PFSK-1 (cell line): ENCODE measurements around the gene FMR1NB.

Experiments used
- FOXP2 ChIP-seq: optimal IDR thresholded peaks from 2 replicates; pipeline ENCODE3; 2011; ENCODE audit warnings: borderline replicate concordance, control low read depth, inconsistent platforms; ENCODE audit not compliant: insufficient read depth; ENCODE audit errors: extremely low read length, extremely low read depth
- POLR2AphosphoS5 ChIP-seq: IDR thresholded peaks from 2 replicates; pipeline ENCODE4 v1.6.1; 2012; ENCODE audit warnings: low read depth, mild to moderate bottlenecking, control low read depth, low read length, moderate library complexity
- SIN3A ChIP-seq: IDR thresholded peaks from 2 replicates; pipeline ENCODE4 v1.6.1; 2012; ENCODE audit warnings: mild to moderate bottlenecking, low read length, moderate library complexity, borderline replicate concordance; ENCODE audit not compliant: insufficient read depth
- TAF1 ChIP-seq: IDR thresholded peaks from 2 replicates; pipeline ENCODE4 v1.6.1; 2012; ENCODE audit warnings: low read length, control low read depth, borderline replicate concordance; ENCODE audit not compliant: insufficient read depth
- TF ChIP-seq, protein P1 (sequence below), 2 experiments: IDR thresholded peaks; 2 replicates each; pipeline versions ENCODE4 v1.6.1 to v1.8.0; 2011 to 2012; ENCODE audit warnings: low read depth in 2 of 2, low read length in 2 of 2, control low read depth in 1 of 2, inconsistent platforms in 1 of 2, mild to moderate bottlenecking in 1 of 2, moderate library complexity in 1 of 2; ENCODE audit not compliant: insufficient read depth in 1 of 2

The FMR1NB gene

DNA sequence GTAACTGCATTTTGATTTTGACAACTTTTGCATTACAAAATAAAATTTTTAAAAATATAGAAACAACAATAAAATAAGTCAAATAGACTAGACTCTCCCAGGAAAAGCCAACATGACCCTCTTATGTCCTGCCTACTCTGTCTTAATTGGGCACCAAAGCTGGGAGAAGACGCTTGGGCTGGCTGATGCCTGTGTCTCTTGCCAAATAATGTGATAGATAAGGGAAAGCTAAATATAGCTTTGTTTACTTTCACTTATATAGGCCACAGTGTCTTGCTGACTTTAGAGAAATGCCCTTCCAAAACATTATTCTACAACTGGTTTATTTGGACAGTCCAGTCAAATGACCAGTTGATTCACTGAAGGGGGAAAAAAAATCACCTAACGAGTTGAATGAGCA is 54.2 kb downstream of the FMR1NB start:
- TF ChIP-seq POLR2AphosphoS5 = no peak
- TF ChIP-seq FOXP2 = no peak

DNA sequence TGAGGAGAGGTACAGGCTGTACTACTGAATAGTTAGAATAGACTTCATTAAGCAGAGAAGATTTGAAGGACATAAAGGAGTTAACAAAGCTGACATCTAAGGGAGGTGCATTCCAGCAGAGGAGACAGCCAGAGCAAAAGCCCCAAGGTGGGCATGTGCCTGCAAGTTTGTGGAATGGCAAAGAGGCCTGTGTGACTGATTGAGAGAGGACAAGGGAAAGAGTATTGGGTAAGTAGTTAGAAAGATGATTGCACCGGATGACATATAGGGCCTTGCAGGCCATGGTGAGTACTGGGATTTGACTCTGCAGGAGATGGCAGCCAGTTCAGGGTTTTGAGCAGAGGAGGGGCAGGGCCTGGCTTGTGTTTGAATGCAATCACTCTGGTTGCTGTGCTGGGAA is 55.9 kb downstream of the FMR1NB start:
- TF ChIP-seq POLR2AphosphoS5 (no peak), FOXP2 (no peak), TAF1 (no peak), SIN3A (no peak)
- TF ChIP-seq, protein P1, sequence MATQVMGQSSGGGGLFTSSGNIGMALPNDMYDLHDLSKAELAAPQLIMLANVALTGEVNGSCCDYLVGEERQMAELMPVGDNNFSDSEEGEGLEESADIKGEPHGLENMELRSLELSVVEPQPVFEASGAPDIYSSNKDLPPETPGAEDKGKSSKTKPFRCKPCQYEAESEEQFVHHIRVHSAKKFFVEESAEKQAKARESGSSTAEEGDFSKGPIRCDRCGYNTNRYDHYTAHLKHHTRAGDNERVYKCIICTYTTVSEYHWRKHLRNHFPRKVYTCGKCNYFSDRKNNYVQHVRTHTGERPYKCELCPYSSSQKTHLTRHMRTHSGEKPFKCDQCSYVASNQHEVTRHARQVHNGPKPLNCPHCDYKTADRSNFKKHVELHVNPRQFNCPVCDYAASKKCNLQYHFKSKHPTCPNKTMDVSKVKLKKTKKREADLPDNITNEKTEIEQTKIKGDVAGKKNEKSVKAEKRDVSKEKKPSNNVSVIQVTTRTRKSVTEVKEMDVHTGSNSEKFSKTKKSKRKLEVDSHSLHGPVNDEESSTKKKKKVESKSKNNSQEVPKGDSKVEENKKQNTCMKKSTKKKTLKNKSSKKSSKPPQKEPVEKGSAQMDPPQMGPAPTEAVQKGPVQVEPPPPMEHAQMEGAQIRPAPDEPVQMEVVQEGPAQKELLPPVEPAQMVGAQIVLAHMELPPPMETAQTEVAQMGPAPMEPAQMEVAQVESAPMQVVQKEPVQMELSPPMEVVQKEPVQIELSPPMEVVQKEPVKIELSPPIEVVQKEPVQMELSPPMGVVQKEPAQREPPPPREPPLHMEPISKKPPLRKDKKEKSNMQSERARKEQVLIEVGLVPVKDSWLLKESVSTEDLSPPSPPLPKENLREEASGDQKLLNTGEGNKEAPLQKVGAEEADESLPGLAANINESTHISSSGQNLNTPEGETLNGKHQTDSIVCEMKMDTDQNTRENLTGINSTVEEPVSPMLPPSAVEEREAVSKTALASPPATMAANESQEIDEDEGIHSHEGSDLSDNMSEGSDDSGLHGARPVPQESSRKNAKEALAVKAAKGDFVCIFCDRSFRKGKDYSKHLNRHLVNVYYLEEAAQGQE (IDR thresholded peaks at IDR 0.05; ENCODE audit: insufficient read depth in 1 of 2, low read depth in 2 of 2, low read length in 2 of 2) = no peak

DNA sequence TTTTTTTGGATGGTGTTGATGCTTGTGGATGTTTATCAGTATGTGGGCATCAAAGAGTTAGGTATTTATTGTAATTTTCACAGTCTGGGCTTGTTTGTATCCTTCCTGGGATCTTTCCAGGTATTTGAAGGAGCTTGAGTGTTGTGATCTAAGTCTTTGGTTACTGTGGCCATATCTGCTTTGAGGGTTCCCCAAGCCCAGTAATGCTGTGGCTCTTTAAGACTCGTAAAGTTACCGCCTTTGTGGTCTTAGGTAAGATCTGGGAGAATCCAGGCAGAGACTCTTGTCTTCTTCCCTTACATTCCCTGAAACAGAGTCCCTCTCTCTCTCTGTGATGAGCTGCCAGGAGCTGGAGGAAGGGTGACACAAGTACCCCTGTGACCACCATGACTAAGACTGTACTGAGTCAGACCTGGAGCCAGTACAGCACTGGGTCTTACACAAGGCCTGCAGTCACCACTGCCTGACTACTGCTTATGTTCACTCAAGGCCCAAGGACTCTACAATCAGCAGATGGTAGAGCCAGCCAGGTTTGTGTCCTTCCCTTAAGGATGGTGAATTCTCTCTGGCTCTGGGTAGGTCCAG is 62.2 kb downstream of the FMR1NB start:
- no peak for TF ChIP-seq SIN3A
- TF ChIP-seq POLR2AphosphoS5 = no peak
- TF ChIP-seq, protein P1 (IDR thresholded peaks at IDR 0.05; ENCODE audit: insufficient read depth in 1 of 2, low read depth in 2 of 2, low read length in 2 of 2) = no peak
- no peak for TF ChIP-seq FOXP2
- no peak for TF ChIP-seq TAF1

DNA sequence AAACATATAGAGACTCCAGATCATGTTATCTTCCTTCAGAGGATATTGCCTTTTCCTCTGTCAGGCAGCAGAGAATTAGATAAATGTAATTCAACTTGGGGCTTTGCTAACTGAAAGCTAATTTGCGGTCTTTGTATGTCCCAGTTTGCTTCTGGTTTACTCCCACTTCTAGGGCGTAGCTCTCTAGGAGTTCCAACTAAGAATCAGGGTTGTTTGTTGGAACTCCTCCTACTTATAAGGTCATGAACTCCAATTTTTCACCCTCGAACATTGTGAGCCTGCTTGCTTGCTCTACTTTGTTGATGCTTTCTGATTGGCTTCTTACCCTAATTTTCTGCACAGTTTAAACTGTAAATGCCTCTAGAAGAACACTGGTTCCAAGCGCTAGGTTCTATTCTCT is 66.1 kb downstream of the FMR1NB start:
- no peak for TF ChIP-seq TAF1
- no peak for TF ChIP-seq SIN3A
- TF ChIP-seq, protein P1 (IDR thresholded peaks at IDR 0.05; ENCODE audit: insufficient read depth in 1 of 2, low read depth in 2 of 2, low read length in 2 of 2) = no peak
- no peak for TF ChIP-seq FOXP2
- TF ChIP-seq POLR2AphosphoS5 = no peak

DNA sequence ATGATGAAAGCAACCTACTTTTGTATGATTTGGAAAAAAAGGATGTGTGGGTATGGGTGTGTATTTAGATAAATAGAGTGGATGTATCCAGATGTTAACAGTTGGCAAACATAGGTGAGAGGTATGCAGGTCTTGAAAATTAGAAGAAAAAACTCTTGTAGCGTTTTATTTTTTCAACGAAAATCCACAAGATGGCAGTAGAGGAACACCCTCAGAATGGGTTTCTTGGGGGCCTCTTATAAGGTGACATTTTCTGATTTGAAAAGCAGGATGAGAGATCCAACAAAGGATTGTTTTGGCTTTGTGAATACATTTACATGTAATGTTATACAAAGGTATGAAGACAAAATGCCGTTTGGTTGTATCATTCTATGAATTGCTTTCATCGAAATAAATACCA is 68.3 kb downstream of the FMR1NB start:
- TF ChIP-seq POLR2AphosphoS5 (no peak), SIN3A (no peak), TAF1 (no peak), FOXP2 (no peak)
- TF ChIP-seq, protein P1 (IDR thresholded peaks at IDR 0.05; ENCODE audit: insufficient read depth in 1 of 2, low read depth in 2 of 2, low read length in 2 of 2) = no peak
